ENCODE results near the gene ULK4. TPM values are rescaled to one million over a fixed set of nuclear protein-coding genes. Genes with fewer than 3 reads are reported as not detected.

Gene ULK4
- total RNA-seq, 1 donor = 42.5 TPM

GRCh38 chr3:41208507-41209220 is 753.2 kb downstream of the ULK4 start:
- Histone ChIP-seq H3K27me3 (ENCODE audit: insufficient read depth, low read length) (no peaks in the 10 kb centered on the region), H3K9me3 (ENCODE audit: low read depth, low read length) (no peaks in the 10 kb centered on the region), H3K4me1 (ENCODE audit: insufficient read depth, low read length) (peaks cover 39% of the 10 kb centered on the region), H3K4me3 (ENCODE audit: low read length) (no peak overlapping the region)

GRCh38 chr3:41207355-41207754 is 754.5 kb downstream of the ULK4 start:
- Histone ChIP-seq H3K9me3 (ENCODE audit: low read depth, low read length) (no peaks in the 10 kb centered on the region), H3K27me3 (ENCODE audit: insufficient read depth, low read length) (no peaks in the 10 kb centered on the region), H3K4me1 (ENCODE audit: insufficient read depth, low read length) (peaks cover 43% of the 10 kb centered on the region), H3K4me3 (ENCODE audit: low read length) (no peak overlapping the region)

- Histone ChIP-seq H3K4me3 (ENCODE audit: low read length) (no peak overlapping the region), H3K27me3 (ENCODE audit: insufficient read depth, low read length) (no peaks in the 10 kb centered on the region), H3K4me1 (ENCODE audit: insufficient read depth, low read length) (peaks cover 49% of the 10 kb centered on the region), H3K9me3 (ENCODE audit: low read depth, low read length) (no peaks in the 10 kb centered on the region)
Observed at GRCh38 chr3:41205591-41205990, 756.3 kb downstream of the ULK4 start.

GRCh38 chr3:41204369-41204768 is 757.5 kb downstream of the ULK4 start:
- Histone ChIP-seq H3K4me3 (ENCODE audit: low read length) (no peak overlapping the region), H3K27me3 (ENCODE audit: insufficient read depth, low read length) (no peaks in the 10 kb centered on the region), H3K9me3 (ENCODE audit: low read depth, low read length) (no peaks in the 10 kb centered on the region), H3K4me1 (ENCODE audit: insufficient read depth, low read length) (peaks cover 50% of the 10 kb centered on the region)

GRCh38 chr3:41202834-41203345 is 759.0 kb downstream of the ULK4 start:
- Histone ChIP-seq H3K4me1 (ENCODE audit: insufficient read depth, low read length) (peaks cover 49% of the 10 kb centered on the region), H3K4me3 (ENCODE audit: low read length) (no peak overlapping the region), H3K9me3 (ENCODE audit: low read depth, low read length) (no peaks in the 10 kb centered on the region), H3K27me3 (ENCODE audit: insufficient read depth, low read length) (no peaks in the 10 kb centered on the region)

GRCh38 chr3:41202075-41202833 is 759.6 kb downstream of the ULK4 start:
- no peaks in the 10 kb centered on the region for H3K27me3 ChIP-seq (ENCODE audit: insufficient read depth, low read length)
- H3K9me3 ChIP-seq (ENCODE audit: low read depth, low read length) = no peaks in the 10 kb centered on the region
- H3K4me3 ChIP-seq (ENCODE audit: low read length) = no peak overlapping the region
- peaks cover 44% of the 10 kb centered on the region for H3K4me1 ChIP-seq (ENCODE audit: insufficient read depth, low read length)

- H3K4me1 ChIP-seq (ENCODE audit: insufficient read depth, low read length) = peaks cover 34% of the 10 kb centered on the region
- no peaks in the 10 kb centered on the region for H3K9me3 ChIP-seq (ENCODE audit: low read depth, low read length)
- no peaks in the 10 kb centered on the region for H3K27me3 ChIP-seq (ENCODE audit: insufficient read depth, low read length)
- peak overlapping the region; percentile 93 for H3K4me3 ChIP-seq (ENCODE audit: low read length)
Observed at GRCh38 chr3:41200669-41201021, 761.3 kb downstream of the ULK4 start.

- Histone ChIP-seq H3K9me3 (ENCODE audit: low read depth, low read length) (no peaks in the 10 kb centered on the region), H3K4me1 (ENCODE audit: insufficient read depth, low read length) (peaks cover 29% of the 10 kb centered on the region), H3K4me3 (ENCODE audit: low read length) (peak overlapping the region; percentile 93), H3K27me3 (ENCODE audit: insufficient read depth, low read length) (no peaks in the 10 kb centered on the region)
Observed at GRCh38 chr3:41199866-41200668, 761.8 kb downstream of the ULK4 start.

GRCh38 chr3:41198950-41199865 is 762.7 kb downstream of the ULK4 start, which contains the start of gene CTNNB1:
Gene CTNNB1 (plus strand): TSS chr3:41199505. CDS start chr3:41224069, 24,564 bp downstream.
- Histone ChIP-seq H3K27me3 (ENCODE audit: insufficient read depth, low read length) (no peaks in the 10 kb centered on the region), H3K4me1 (ENCODE audit: insufficient read depth, low read length) (peaks cover 29% of the 10 kb centered on the region), H3K9me3 (ENCODE audit: low read depth, low read length) (no peaks in the 10 kb centered on the region), H3K4me3 (ENCODE audit: low read length) (peak within 1 kb of the TSS; percentile 93)

- H3K9me3 ChIP-seq (ENCODE audit: low read depth, low read length) = no peaks in the 10 kb centered on the region
- peaks cover 29% of the 10 kb centered on the region for H3K4me1 ChIP-seq (ENCODE audit: insufficient read depth, low read length)
- no peaks in the 10 kb centered on the region for H3K27me3 ChIP-seq (ENCODE audit: insufficient read depth, low read length)
- peak overlapping the region; percentile 93 for H3K4me3 ChIP-seq (ENCODE audit: low read length)
Observed at GRCh38 chr3:41198526-41198925, 763.4 kb downstream of the ULK4 start.

- Histone ChIP-seq H3K27me3 (ENCODE audit: insufficient read depth, low read length) (no peaks in the 10 kb centered on the region), H3K9me3 (ENCODE audit: low read depth, low read length) (no peaks in the 10 kb centered on the region), H3K4me3 (ENCODE audit: low read length) (no peak overlapping the region), H3K4me1 (ENCODE audit: insufficient read depth, low read length) (peaks cover 28% of the 10 kb centered on the region)
Observed at GRCh38 chr3:41198046-41198445, 763.9 kb downstream of the ULK4 start.

Measured in mononuclear cell (primary cell).